Stimulated activated CD4-positive, alpha-beta T cell treated with anti-CD3 and anti-CD28 coated beads, Interleukin-4, amount 100 ng/mL, for 48 hours (primary cell): Measurements from ENCODE around the gene PRKCI.
A peak's percentile ranks its signal among the peaks of the same experiment; 100 is the strongest.
"Not testable (repeated sequence)": the region's sequence is repeated elsewhere in the genome, so short reads cannot be mapped to it uniquely, and the experiment has no call there.

Experiments
- DNase-seq, 2 donors: peaks; one replicate each; pipeline ENCODE4 v3.0.0-alpha.2; 2020; ENCODE audit warnings: low read depth in 2 of 2

The PRKCI gene

GRCh38 chr3:170222647-170223541 is 670 bp downstream of the PRKCI start:
- peak; percentile 11 to 12 for DNase-seq

DNA sequence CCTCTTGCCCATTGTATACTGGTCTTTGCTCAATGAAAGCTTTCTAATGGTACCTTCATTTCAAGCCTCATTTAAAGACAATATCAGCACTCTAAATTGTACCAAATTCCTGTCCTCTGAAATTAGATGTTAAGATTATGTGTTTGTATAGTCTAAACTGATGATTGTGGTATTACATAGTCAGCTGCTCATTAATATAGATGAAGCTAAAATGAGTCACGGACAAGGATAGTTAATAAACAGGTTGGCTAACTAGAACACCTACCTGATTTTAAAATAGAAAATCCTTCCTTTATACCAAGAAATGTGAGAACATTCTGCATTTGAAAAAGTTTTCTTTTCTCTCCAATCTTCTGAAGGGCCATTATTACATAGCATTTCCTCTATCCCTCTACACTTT is 2.9 kb downstream of the PRKCI start:
- DNase-seq = no peak

GRCh38 chr3:170226426-170226960 is 4.3 kb downstream of the PRKCI start:
- DNase-seq = no peak

- DNase-seq = no peak
These were observed 6.0 kb downstream of the PRKCI start for GRCh38 chr3:170228093-170228766.

- DNase-seq = no peak
These were observed 10.0 kb downstream of the PRKCI start for GRCh38 chr3:170232266-170232665.

DNA sequence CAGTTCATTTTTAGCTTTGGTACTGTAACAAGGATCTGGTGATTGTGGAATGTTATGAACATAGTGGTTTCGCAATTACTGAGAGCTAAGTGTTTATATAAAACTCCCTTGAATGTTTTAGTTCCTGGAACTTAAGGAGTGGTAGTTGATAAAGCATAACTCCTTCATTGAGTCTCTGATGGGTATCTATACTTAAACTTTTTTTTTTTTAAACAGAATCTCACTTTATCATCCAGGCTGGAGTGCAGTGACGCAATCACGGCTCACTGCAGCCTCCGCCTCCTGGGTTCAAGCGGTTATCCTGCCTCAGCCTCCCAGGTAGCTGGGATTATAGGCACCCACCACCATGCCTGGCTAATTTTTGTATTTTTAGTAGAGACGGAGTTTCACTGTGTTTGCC is 11.3 kb downstream of the PRKCI start:
- no peak for DNase-seq

GRCh38 chr3:170240142-170240541 is 17.9 kb downstream of the PRKCI start:
- DNase-seq = no peak

- DNase-seq = no peak
These were observed 18.4 kb downstream of the PRKCI start for GRCh38 chr3:170240671-170241070.

DNA sequence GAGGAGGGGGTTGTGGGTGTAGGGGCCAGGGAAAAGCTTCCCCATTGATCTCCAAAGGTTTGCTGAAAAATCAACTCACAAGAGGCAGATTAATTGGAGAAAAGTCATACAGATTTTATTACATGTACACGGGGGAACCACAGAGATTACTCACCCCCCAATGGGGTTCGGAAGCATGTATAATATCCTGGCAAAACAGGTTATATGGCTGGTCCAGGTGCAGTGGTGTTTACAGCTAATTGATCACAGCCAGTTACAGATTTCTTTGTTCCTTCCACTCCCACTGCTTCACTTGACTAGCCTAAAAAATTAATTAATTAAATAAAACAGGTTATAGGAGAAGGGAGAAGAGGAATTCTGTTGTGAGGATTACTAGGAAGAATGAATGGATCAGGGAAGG is 22.4 kb downstream of the PRKCI start:
- DNase-seq = no peak

- no peak for DNase-seq
These were observed 25.7 kb downstream of the PRKCI start for GRCh38 chr3:170247875-170248274.

DNA sequence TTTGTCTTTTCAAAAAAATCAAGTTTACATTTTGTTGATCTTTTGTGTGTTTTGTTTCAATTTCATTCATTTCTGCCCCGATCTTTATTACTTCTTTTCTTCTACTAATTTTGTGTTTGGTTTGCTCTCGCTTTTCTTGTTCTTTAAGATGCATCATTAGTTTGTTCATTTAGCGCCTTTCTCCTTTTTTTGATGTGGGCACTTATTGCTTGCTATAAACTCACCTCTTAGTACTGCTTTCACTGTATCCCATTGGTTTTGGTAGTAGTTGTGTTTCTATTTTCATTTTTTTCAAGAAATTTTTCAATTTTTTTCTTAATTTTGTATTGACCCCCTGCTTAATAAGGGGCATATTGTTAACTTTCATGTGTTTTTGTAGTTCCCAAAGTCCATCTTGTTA is 34.4 kb downstream of the PRKCI start:
- no peak for DNase-seq

- DNase-seq = peak in 1 of 2 donors; percentile 13
These were observed 34.9 kb downstream of the PRKCI start for GRCh38 chr3:170257145-170257544.

GRCh38 chr3:170258105-170258487 is 35.9 kb downstream of the PRKCI start:
- DNase-seq = no peak

DNA sequence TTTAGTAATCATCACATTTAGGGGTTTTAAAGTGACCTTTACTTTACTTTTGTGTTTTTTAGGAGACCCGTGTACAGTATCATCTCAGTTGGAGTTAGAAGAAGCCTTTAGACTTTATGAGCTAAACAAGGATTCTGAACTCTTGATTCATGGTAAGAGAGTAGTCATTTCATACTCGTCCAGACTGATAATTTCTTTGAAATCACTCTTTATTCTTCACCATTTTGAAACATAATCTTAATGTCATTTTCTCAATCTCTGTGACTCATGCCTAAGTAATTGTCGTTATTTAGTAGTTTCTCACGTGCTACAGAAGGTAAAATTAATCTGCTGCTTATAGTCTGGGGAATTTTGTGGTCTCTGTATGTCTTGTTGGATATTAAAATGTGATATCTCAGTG is 37.7 kb downstream of the PRKCI start:
- no peak for DNase-seq

DNA sequence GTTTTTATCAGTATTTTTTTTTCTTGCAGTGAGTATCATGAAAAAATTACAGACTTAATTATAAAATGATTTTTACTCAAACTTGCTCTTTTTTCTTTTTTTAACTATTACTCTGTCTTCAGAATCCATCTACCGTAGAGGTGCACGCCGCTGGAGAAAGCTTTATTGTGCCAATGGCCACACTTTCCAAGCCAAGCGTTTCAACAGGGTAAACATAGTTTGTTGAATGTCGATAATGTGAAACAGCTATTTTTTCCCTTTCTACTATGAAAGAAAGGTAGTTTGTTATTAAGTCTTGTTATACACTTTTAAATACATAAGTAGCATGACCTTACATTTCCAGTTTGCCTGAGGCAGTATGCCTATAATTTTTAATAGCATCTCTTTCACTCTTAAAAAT is 45.6 kb downstream of the PRKCI start:
- no peak for DNase-seq

DNA sequence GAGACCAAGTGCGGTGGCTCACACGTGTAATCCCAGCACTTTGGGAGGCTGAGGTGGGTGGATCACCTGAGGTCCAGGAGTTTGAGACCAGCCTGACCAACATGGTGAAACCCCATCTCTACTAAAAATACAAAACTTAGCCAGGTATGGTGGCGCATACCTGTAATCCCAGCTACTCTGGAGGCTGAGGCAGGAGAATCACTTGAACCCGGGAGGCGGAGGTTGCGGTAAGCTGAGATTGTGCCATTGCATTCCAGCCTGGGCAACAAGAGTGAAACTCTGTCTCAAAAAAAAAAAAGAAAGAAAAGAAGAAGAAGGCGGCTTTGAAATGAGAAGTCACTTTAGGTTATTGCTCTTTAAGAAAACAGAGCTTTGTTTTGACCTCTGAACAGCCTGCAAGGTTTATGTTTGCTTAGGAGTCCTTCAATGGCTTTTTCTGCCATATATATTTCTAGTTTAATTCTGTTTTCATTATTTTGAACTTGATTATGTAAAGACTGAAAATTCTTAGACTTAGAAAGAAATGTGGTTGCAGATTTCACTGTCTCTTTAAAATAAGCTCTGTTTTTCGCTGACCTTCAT is 47.5 kb downstream of the PRKCI start:
- not testable (repeated sequence) for DNase-seq

GRCh38 chr3:170270282-170270881 is 48.2 kb downstream of the PRKCI start:
- no peak for DNase-seq

- no peak for DNase-seq
These were observed 52.4 kb downstream of the PRKCI start for GRCh38 chr3:170274641-170275040.

- DNase-seq = no peak
These were observed 53.6 kb downstream of the PRKCI start for GRCh38 chr3:170275832-170276231.

- not testable (repeated sequence) for DNase-seq
These were observed 55.1 kb downstream of the PRKCI start for GRCh38 chr3:170277311-170277710.

DNA sequence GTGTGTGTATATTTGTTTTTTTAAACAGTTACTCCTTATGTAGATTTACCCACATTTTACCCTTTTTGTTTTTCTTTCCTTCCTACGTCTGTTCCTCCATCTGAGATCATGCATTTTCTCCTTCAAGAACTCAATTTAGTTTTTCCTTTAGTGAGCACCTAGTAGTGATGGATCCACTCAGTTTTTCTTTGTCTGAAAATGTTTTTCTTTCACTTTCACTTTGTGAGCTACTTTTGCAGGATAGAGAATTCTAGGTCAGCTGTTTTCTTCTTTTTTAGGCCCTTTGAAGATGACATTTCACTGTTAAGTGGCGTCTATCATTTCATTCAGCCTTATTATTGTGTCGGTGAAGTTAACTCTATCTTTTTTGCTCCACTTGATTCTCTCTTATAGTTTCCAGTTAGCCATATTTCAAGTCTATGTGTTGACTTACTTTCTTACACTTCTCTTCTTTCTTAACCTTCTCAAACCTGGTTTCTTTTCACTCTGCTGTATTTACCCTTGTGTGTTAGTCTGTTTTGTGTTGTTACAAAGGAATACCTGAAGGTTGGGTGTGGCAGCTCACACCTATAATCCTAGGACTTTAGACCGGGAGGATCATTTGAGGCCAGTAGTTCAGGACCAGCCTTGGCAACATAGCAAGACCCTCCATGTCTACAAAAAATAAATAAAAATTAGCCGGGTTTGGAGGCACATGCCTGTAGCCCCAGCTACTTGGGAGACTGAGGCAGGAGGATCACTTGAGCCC is 55.8 kb downstream of the PRKCI start:
- no peak for DNase-seq
